BE2C (cell line): ENCODE results near the gene PTPN18.
"Not testable (repeated sequence)": the region's sequence is repeated elsewhere in the genome, so short reads cannot be mapped to it uniquely, and the experiment has no call there.

ENCODE experiments used
- DNase-seq: peaks from one replicate; pipeline ENCODE4 v3.0.0-alpha.2; 2020
- H3K27me3 ChIP-seq: fragments of 250-450 bp; sonication (Bioruptor Pico); 2 replicates; pipeline ENCODE4 v1.5.1; 2020; ENCODE audit warnings: mild to moderate bottlenecking
- H3K36me3 ChIP-seq: fragments of 250-450 bp; sonication (Bioruptor Pico); 2 replicates; pipeline ENCODE4 v1.5.1; 2020; ENCODE audit warnings: mild to moderate bottlenecking
- H3K4me1 ChIP-seq: fragments of 250-450 bp; sonication (Bioruptor Pico); 2 replicates; pipeline ENCODE4 v1.5.1; 2020
- H3K4me3 ChIP-seq: 2 replicates; pipeline ENCODE4 v1.5.1; 2011; ENCODE audit warnings: low read depth, low read length
- H3K9me3 ChIP-seq: fragments of 250-450 bp; sonication (Bioruptor Pico); 2 replicates; pipeline ENCODE4 v1.5.1; 2020
- TF ChIP-seq, protein P1 (sequence below): IDR thresholded peaks from 2 replicates; pipeline ENCODE4 v1.5.1; 2012; ENCODE audit warnings: mild to moderate bottlenecking, low read depth, low read length

PTPN18 gene

GRCh38 chr2:130391872-130392670 is 36.2 kb downstream of the PTPN18 start:
- Histone ChIP-seq H3K4me1 (no peaks in the 10 kb centered on the region; the same call in 1 of the 2 replicates), H3K4me3 (peak overlapping the region; percentile 65), H3K27me3 (no peaks in the 10 kb centered on the region), H3K36me3 (no peaks in the 10 kb centered on the region), H3K9me3 (no peaks in the 10 kb centered on the region)
- peak; percentile 14 for DNase-seq
- TF ChIP-seq, protein P1, sequence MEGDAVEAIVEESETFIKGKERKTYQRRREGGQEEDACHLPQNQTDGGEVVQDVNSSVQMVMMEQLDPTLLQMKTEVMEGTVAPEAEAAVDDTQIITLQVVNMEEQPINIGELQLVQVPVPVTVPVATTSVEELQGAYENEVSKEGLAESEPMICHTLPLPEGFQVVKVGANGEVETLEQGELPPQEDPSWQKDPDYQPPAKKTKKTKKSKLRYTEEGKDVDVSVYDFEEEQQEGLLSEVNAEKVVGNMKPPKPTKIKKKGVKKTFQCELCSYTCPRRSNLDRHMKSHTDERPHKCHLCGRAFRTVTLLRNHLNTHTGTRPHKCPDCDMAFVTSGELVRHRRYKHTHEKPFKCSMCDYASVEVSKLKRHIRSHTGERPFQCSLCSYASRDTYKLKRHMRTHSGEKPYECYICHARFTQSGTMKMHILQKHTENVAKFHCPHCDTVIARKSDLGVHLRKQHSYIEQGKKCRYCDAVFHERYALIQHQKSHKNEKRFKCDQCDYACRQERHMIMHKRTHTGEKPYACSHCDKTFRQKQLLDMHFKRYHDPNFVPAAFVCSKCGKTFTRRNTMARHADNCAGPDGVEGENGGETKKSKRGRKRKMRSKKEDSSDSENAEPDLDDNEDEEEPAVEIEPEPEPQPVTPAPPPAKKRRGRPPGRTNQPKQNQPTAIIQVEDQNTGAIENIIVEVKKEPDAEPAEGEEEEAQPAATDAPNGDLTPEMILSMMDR: no peak

- DNase-seq: no peak
- H3K27me3 ChIP-seq: no peaks in the 10 kb centered on the region
- H3K4me3 ChIP-seq: no peak overlapping the region
- TF ChIP-seq, protein P1: no peak
- H3K9me3 ChIP-seq: no peaks in the 10 kb centered on the region
- no peaks in the 10 kb centered on the region; the same call in 1 of the 2 replicates for H3K4me1 ChIP-seq
- H3K36me3 ChIP-seq: no peaks in the 10 kb centered on the region
Observed at GRCh38 chr2:130393318-130393910, 37.6 kb downstream of the PTPN18 start.

DNA sequence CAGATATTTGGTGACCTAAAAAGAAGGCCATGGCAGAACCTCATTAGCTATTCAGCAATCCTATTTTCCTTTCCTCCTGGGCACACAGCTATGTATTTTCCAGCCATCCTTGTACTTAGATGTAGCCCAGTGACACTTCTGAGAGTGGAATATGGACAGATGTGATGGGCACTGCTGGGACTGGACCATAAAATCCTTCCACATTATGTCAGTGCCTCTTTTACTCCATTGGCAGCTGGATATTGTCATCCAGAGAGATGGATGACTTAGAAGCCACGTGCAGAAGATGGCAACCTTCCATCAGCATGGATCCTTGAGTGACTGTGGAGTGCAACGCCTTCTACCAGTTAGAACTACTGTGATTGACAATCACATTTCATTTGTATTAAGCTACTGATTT is 50.4 kb downstream of the PTPN18 start:
- H3K27me3 ChIP-seq, H3K4me3 ChIP-seq, H3K4me1 ChIP-seq, DNase-seq, H3K9me3 ChIP-seq, H3K36me3 ChIP-seq: not testable (repeated sequence)

DNA sequence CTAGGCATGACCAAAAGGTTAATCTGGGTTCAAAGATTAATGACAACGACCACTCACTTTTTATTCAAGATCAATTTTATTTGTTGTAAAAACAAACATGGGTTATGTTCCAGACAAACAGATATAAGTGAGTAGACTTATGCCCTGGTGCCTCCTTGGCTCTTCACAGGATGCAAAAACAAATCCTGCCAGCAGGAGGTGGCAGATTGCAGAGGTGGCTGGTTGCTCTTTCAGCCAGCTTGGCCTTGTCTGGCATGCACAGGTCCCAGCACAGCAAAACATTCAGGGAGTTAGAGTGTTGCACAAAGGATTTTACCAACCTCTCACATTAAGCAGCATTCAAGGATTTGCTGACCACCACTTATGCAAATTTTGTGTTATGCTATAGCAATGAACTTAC is 60.8 kb downstream of the PTPN18 start:
- DNase-seq: peak; percentile 8
- not testable (repeated sequence) for H3K9me3 ChIP-seq, H3K4me3 ChIP-seq, H3K27me3 ChIP-seq, H3K4me1 ChIP-seq, H3K36me3 ChIP-seq

GRCh38 chr2:130418845-130419244 is 63.0 kb downstream of the PTPN18 start:
- not testable (repeated sequence) for H3K4me1 ChIP-seq, H3K27me3 ChIP-seq, H3K36me3 ChIP-seq, DNase-seq, H3K4me3 ChIP-seq, H3K9me3 ChIP-seq
